PC-9 (cell line): ENCODE results near the gene RNF149. TPM values are rescaled to one million over a fixed set of nuclear protein-coding genes. Genes with fewer than 3 reads are reported as not detected.

Experiments
- BruUV-seq: library from RNA; stranded (reverse); fragments of 400-500 nt; replicated peaks from 2 replicates; lab custom pipeline; 2021; lab: Mats Ljungman, UMichigan
- CTCF ChIA-PET: fragments of 300-600 bp; sonication (Branson Sonifier 250); formaldehyde crosslinking; loops from one replicate; lab custom pipeline; 2022; ENCODE audit warnings: antibody characterized with exemption; lab: Charles Lee
- POLR2A ChIA-PET: fragments of 300-600 bp; sonication (Branson Sonifier 250); formaldehyde crosslinking; loops from one replicate; lab custom pipeline; 2022; ENCODE audit warnings: antibody characterized with exemption; ENCODE audit not compliant: unreplicated experiment; lab: Charles Lee
- DNase-seq, 2 experiments: peaks; one replicate each; pipeline versions ENCODE4 v3.0.0 to v3.0.0-alpha.2; 2015 to 2022; ENCODE audit warnings: mixed read lengths in 1 of 2
- H2AFZ ChIP-seq: fragments of 200-600 bp; sonication (generic); 2 replicates; pipeline ENCODE4 v1.8.1; 2017; ENCODE audit warnings: antibody characterized with exemption
- H3F3A ChIP-seq: fragments of 200-600 bp; sonication (generic); 2 replicates; pipeline ENCODE4 v1.8.1; 2017; ENCODE audit warnings: antibody characterized with exemption, mild to moderate bottlenecking, low read depth; ENCODE audit not compliant: insufficient read depth
- H3K27ac ChIP-seq: fragments of 200-600 bp; sonication (generic); 2 replicates; pipeline ENCODE4 v1.6.1; 2016; ENCODE audit warnings: mixed run types
- H3K27me3 ChIP-seq: fragments of 200-600 bp; sonication (generic); 2 replicates; pipeline ENCODE4 v1.6.1; 2016; ENCODE audit warnings: low read depth, mixed run types; ENCODE audit not compliant: insufficient read depth
- H3K36me3 ChIP-seq: fragments of 200-600 bp; sonication (generic); 2 replicates; pipeline ENCODE4 v1.6.1; 2016; ENCODE audit warnings: low read depth, mixed run types
- H3K4me1 ChIP-seq: fragments of 200-600 bp; sonication (generic); replicated peaks from 2 replicates; pipeline ENCODE4 v1.6.1; 2016; ENCODE audit warnings: mixed run types; ENCODE audit not compliant: insufficient read depth
- H3K4me2 ChIP-seq: fragments of 200-600 bp; sonication (generic); 2 replicates; pipeline ENCODE4 v1.6.1; 2017; ENCODE audit warnings: mixed run types
- H3K4me3 ChIP-seq: fragments of 200-600 bp; sonication (generic); 2 replicates; pipeline ENCODE4 v1.6.1; 2016; ENCODE audit warnings: mixed run types
- H3K79me2 ChIP-seq: fragments of 200-600 bp; sonication (generic); 2 replicates; pipeline ENCODE4 v1.6.1; 2017; ENCODE audit warnings: low read depth, mixed run types
- H3K9me2 ChIP-seq: fragments of 200-600 bp; sonication (generic); 2 replicates; pipeline ENCODE4 v1.8.1; 2017; ENCODE audit warnings: mild to moderate bottlenecking; ENCODE audit not compliant: insufficient read depth
- H3K9me3 ChIP-seq: fragments of 200-600 bp; sonication (generic); 2 replicates; pipeline ENCODE4 v1.8.1; 2016; ENCODE audit warnings: low read depth; ENCODE audit not compliant: insufficient read depth
- H4K20me1 ChIP-seq: fragments of 200-600 bp; sonication (generic); 2 replicates; pipeline ENCODE4 v1.8.1; 2017; ENCODE audit not compliant: insufficient read depth
- CTCF ChIP-seq: fragments of 200-600 bp; sonication (generic); conservative IDR thresholded peaks from 2 replicates; pipeline ENCODE4 v1.6.1; 2017; ENCODE audit warnings: mixed run types, antibody characterized with exemption, mild to moderate bottlenecking, moderate library complexity
- EZH2 ChIP-seq: fragments of 200-600 bp; sonication (generic); IDR thresholded peaks from 2 replicates; pipeline ENCODE4 v1.8.0; 2017; ENCODE audit warnings: antibody characterized with exemption, low read depth
- intact Hi-C: fragments of 100-400 bp; cut with micrococcal nuclease; formaldehyde crosslinking; loops from one replicate; pipeline ENCODE4 v1.10.0; 2022; ENCODE audit not compliant: unreplicated experiment
- total RNA-seq: library from RNA; stranded (reverse); gene quantifications from 2 replicates; pipeline ENCODE4 v1.2.3, GENCODE V29; 2021

RNF149 gene
- total RNA-seq, 1 experiment from 2014 or later = 58.6 TPM

GRCh38 chr2:101310834-101311695 is 2.6 kb upstream of the RNF149 start:
- no peak for TF ChIP-seq CTCF
- TF ChIP-seq EZH2 = no peak
- no peak overlapping the region for H3K27ac ChIP-seq
- H3K9me3 ChIP-seq = no peaks in the 10 kb centered on the region
- POLR2A ChIA-PET = interaction anchor here (0.6 to 0.7 kb wide), 2 partner anchors 23 to 478 kb away, joined by 4 to 8 read pairs; no protein-coding TSS in a partner anchor
- CTCF ChIA-PET = no interaction called here
- H3K4me2 ChIP-seq = peak overlapping the region; percentile 12
- intact Hi-C loops = no loop called here
- no peak for DNase-seq
- H3K79me2 ChIP-seq = peaks cover 25% of the 10 kb centered on the region
- BruUV-seq = no TSS peak
- peaks cover 7% of the 10 kb centered on the region for H4K20me1 ChIP-seq
- no peaks in the 10 kb centered on the region for H3K9me2 ChIP-seq
- H3K36me3 ChIP-seq = 0 out of 2 replicates have a peak, but pooled peaks cover 3% of the 10 kb centered on the region
- no peak overlapping the region for H3K4me3 ChIP-seq
- no peak overlapping the region for H2AFZ ChIP-seq
- peaks cover 19% of the 10 kb centered on the region for H3K4me1 ChIP-seq
- H3F3A ChIP-seq = peaks cover 9% of the 10 kb centered on the region
- no peaks in the 10 kb centered on the region for H3K27me3 ChIP-seq

GRCh38 chr2:101310090-101310833 is 1.8 kb upstream of the RNF149 start:
- Histone ChIP-seq H3K27ac (no peak overlapping the region), H3F3A (peaks cover 12% of the 10 kb centered on the region), H3K4me3 (no peak overlapping the region), H3K79me2 (peaks cover 33% of the 10 kb centered on the region), H3K27me3 (no peaks in the 10 kb centered on the region), H3K36me3 (peaks cover 6% of the 10 kb centered on the region; the same call in 1 of the 2 replicates), H3K4me1 (peaks cover 28% of the 10 kb centered on the region), H2AFZ (no peak overlapping the region), H4K20me1 (peaks cover 15% of the 10 kb centered on the region), H3K9me3 (no peaks in the 10 kb centered on the region), H3K4me2 (no peak overlapping the region), H3K9me2 (no peaks in the 10 kb centered on the region)
- BruUV-seq = no TSS peak
- ChIA-PET POLR2A (interaction anchor here (0.7 kb wide), 1 partner anchor 477 kb away, joined by 8 read pairs; no protein-coding TSS in a partner anchor), CTCF (no interaction called here)
- no peak for TF ChIP-seq EZH2
- no peak for TF ChIP-seq CTCF
- intact Hi-C loops = no loop called here
- no peak for DNase-seq

- Histone ChIP-seq H3K9me3 (no peaks in the 10 kb centered on the region), H3K79me2 (peaks cover 56% of the 10 kb centered on the region), H3K9me2 (no peaks in the 10 kb centered on the region), H4K20me1 (peaks cover 35% of the 10 kb centered on the region), H3F3A (peaks cover 15% of the 10 kb centered on the region), H3K27ac (peak overlapping the region; percentile 84), H3K4me3 (peak overlapping the region; percentile 80), H3K4me2 (peak overlapping the region; percentile 98), H2AFZ (peak overlapping the region; percentile 95), H3K4me1 (peaks cover 50% of the 10 kb centered on the region), H3K27me3 (no peaks in the 10 kb centered on the region), H3K36me3 (peaks cover 12% of the 10 kb centered on the region; the same call in 1 of the 2 replicates)
- DNase-seq = peak in 1 of 2 experiments; percentile 23
- intact Hi-C loops = loop anchor here (2.0 to 5.0 kb wide), 4 partner anchors 21 to 459 kb away; partner anchors contain the start of gene CREG2
- TF ChIP-seq CTCF (no peak), EZH2 (no peak)
- POLR2A ChIA-PET = interaction anchor here (0.9 kb wide), 1 partner anchor 20 kb away, joined by 3 read pairs; no protein-coding TSS in a partner anchor
- BruUV-seq = no TSS peak
- CTCF ChIA-PET = no interaction called here
Measured at GRCh38 chr2:101307950-101308431, 510 bp downstream of the RNF149 start.
